ENCODE results near the gene XRN2. TPM values are rescaled to one million over a fixed set of nuclear protein-coding genes. Genes with fewer than 3 reads are reported as not detected.

Gene XRN2
- total RNA-seq, 1 experiment from 2014 or later: 77.7 TPM

GRCh38 chr20:21353236-21353635 is 50.1 kb downstream of the XRN2 start:
- H3K9me3 ChIP-seq (ENCODE audit: control insufficient read depth, insufficient read depth, low read depth, low read length): no peaks in the 10 kb centered on the region
- in situ Hi-C loops (cut with HindIII; ENCODE audit: low pct_unique_long_range_greater_than_20kb, low sequenced_read_pairs) (no loop called here), intact Hi-C loops (cut with micrococcal nuclease; ENCODE audit: unreplicated experiment) (no loop called here)
- H3K4me1 ChIP-seq (ENCODE audit: control insufficient read depth, insufficient read depth, low read length): no peaks in the 10 kb centered on the region
- DNase-seq (ENCODE audit: low read depth, low spot score) (no peak), ATAC-seq (no peak)
- H3K27me3 ChIP-seq (ENCODE audit: control insufficient read depth, insufficient read depth, low read length): no peaks in the 10 kb centered on the region
- ChIA-PET POLR2A (no interaction called here), CTCF (interaction anchor here (0.5 kb wide), 1 partner anchor 40 kb away, joined by 3 read pairs; no protein-coding TSS in a partner anchor)
- no peak overlapping the region for H3K27ac ChIP-seq (ENCODE audit: low read length)
- H3K4me3 ChIP-seq (ENCODE audit: low read depth in 2 of 2, low read length in 2 of 2): no peak overlapping the region
- peaks cover 31% of the 10 kb centered on the region for H3K36me3 ChIP-seq (ENCODE audit: control insufficient read depth, insufficient read depth, low read length)
- no peak for TF ChIP-seq POLR2AphosphoS5 (IDR thresholded peaks at IDR 0.05; ENCODE audit: low read depth, low read length)
- no peak for TF ChIP-seq REST (IDR thresholded peaks at IDR 0.05; ENCODE audit: insufficient read depth in 1 of 2, low read depth in 2 of 2, low read length in 1 of 2)
- no peak for TF ChIP-seq TCF7L2 (IDR thresholded peaks at IDR 0.05; ENCODE audit: low read depth, low read length)
- no peak for TF ChIP-seq SIN3A (IDR thresholded peaks at IDR 0.05; ENCODE audit: borderline replicate concordance, insufficient read depth, low read depth, low read length)
- TF ChIP-seq CTCF (IDR thresholded peaks at IDR 0.05): no peak
- BruUV-seq (replicated peaks): no TSS peak

- H3K4me1 ChIP-seq (ENCODE audit: control insufficient read depth, insufficient read depth, low read length): no peaks in the 10 kb centered on the region
- H3K36me3 ChIP-seq (ENCODE audit: control insufficient read depth, insufficient read depth, low read length): peaks cover 42% of the 10 kb centered on the region
- no peak overlapping the region for H3K27ac ChIP-seq (ENCODE audit: low read length)
- no peaks in the 10 kb centered on the region for H3K27me3 ChIP-seq (ENCODE audit: control insufficient read depth, insufficient read depth, low read length)
- in situ Hi-C loops (cut with HindIII; ENCODE audit: low pct_unique_long_range_greater_than_20kb, low sequenced_read_pairs) (no loop called here), intact Hi-C loops (cut with micrococcal nuclease; ENCODE audit: unreplicated experiment) (no loop called here)
- BruUV-seq (replicated peaks): no TSS peak
- TF ChIP-seq REST (IDR thresholded peaks at IDR 0.05; ENCODE audit: insufficient read depth in 1 of 2, low read depth in 2 of 2, low read length in 1 of 2) (no peak), POLR2AphosphoS5 (IDR thresholded peaks at IDR 0.05; ENCODE audit: low read depth, low read length) (no peak), CTCF (IDR thresholded peaks at IDR 0.05) (no peak), SIN3A (IDR thresholded peaks at IDR 0.05; ENCODE audit: borderline replicate concordance, insufficient read depth, low read depth, low read length) (no peak), TCF7L2 (IDR thresholded peaks at IDR 0.05; ENCODE audit: low read depth, low read length) (no peak)
- CTCF ChIA-PET: no interaction called here
- POLR2A ChIA-PET: no interaction called here
- H3K9me3 ChIP-seq (ENCODE audit: control insufficient read depth, insufficient read depth, low read depth, low read length): no peaks in the 10 kb centered on the region
- ATAC-seq (no peak), DNase-seq (ENCODE audit: low read depth, low spot score) (no peak)
- no peak overlapping the region for H3K4me3 ChIP-seq (ENCODE audit: low read depth in 2 of 2, low read length in 2 of 2)
Measured at GRCh38 chr20:21355981-21356380, 52.9 kb downstream of the XRN2 start.
